ENCODE measurements around the gene AVL9. TPM values are rescaled to one million over a fixed set of nuclear protein-coding genes. Genes with fewer than 3 reads are reported as not detected.

The AVL9 gene
- total RNA-seq, 2 experiments from 2014 or later = 56.0 to 60.3 TPM

- CTCF ChIA-PET = no interaction called here
- POLR2A ChIA-PET = no interaction called here
These were observed 30.6 kb downstream of the AVL9 start for GRCh38 chr7:32525839-32526238.

GRCh38 chr7:32531402-32531801 is 36.1 kb downstream of the AVL9 start:
- POLR2A ChIA-PET = no interaction called here
- CTCF ChIA-PET = no interaction called here

GRCh38 chr7:32532086-32532485 is 36.8 kb downstream of the AVL9 start:
- POLR2A ChIA-PET = interaction anchor here (0.7 kb wide), 1 partner anchor 41 kb away, joined by 3 read pairs; no protein-coding TSS in a partner anchor

GRCh38 chr7:32532716-32533115 is 37.4 kb downstream of the AVL9 start:
- CTCF ChIA-PET = interaction anchor here (1.1 kb wide), 1 partner anchor 30 kb away, joined by 3 read pairs; no protein-coding TSS in a partner anchor
- POLR2A ChIA-PET = interaction anchor here (0.7 kb wide), 1 partner anchor 41 kb away, joined by 3 read pairs; no protein-coding TSS in a partner anchor

More at GRCh38 chr7:32532086-32532485, 36.8 kb downstream of the AVL9 start:
- CTCF ChIA-PET = interaction anchor here (1.1 kb wide), 1 partner anchor 29 kb away, joined by 3 read pairs; no protein-coding TSS in a partner anchor

- POLR2A ChIA-PET = no interaction called here
- CTCF ChIA-PET = interaction anchor here (1.1 kb wide), 1 partner anchor 30 kb away, joined by 3 read pairs; no protein-coding TSS in a partner anchor
These were observed 38.2 kb downstream of the AVL9 start for GRCh38 chr7:32533276-32534029.

GRCh38 chr7:32535162-32535702 is 39.9 kb downstream of the AVL9 start:
- ChIA-PET POLR2A (no interaction called here), CTCF (no interaction called here)

- ChIA-PET POLR2A (no interaction called here), CTCF (no interaction called here)
These were observed 40.7 kb downstream of the AVL9 start for GRCh38 chr7:32536016-32536415.

- POLR2A ChIA-PET = no interaction called here
- CTCF ChIA-PET = no interaction called here
These were observed 41.3 kb downstream of the AVL9 start for GRCh38 chr7:32536585-32536984.

- ChIA-PET POLR2A (no interaction called here), CTCF (interaction anchor here (0.7 kb wide), 1 partner anchor 263 kb away, joined by 3 read pairs; no protein-coding TSS in a partner anchor)
These were observed 42.5 kb downstream of the AVL9 start for GRCh38 chr7:32537760-32538159.

- CTCF ChIA-PET = no interaction called here
- POLR2A ChIA-PET = interaction anchor here (0.5 kb wide), 1 partner anchor 11 kb away, joined by 3 read pairs; no protein-coding TSS in a partner anchor
These were observed 44.1 kb downstream of the AVL9 start for GRCh38 chr7:32539366-32539765.

- POLR2A ChIA-PET = interaction anchor here (0.5 kb wide), 1 partner anchor 10 kb away, joined by 3 read pairs; no protein-coding TSS in a partner anchor
- CTCF ChIA-PET = no interaction called here
These were observed 44.7 kb downstream of the AVL9 start for GRCh38 chr7:32539919-32540531.

GRCh38 chr7:32542595-32542994 is 47.3 kb downstream of the AVL9 start:
- CTCF ChIA-PET = no interaction called here
- POLR2A ChIA-PET = no interaction called here

GRCh38 chr7:32559480-32559879 is 64.2 kb downstream of the AVL9 start:
- CTCF ChIA-PET = no interaction called here
- POLR2A ChIA-PET = no interaction called here

GRCh38 chr7:32560075-32560474 is 64.8 kb downstream of the AVL9 start:
- ChIA-PET CTCF (no interaction called here), POLR2A (no interaction called here)

GRCh38 chr7:32561613-32562012 is 66.3 kb downstream of the AVL9 start:
- POLR2A ChIA-PET = no interaction called here
- CTCF ChIA-PET = no interaction called here

GRCh38 chr7:32564542-32564941 is 69.3 kb downstream of the AVL9 start:
- CTCF ChIA-PET = no interaction called here
- POLR2A ChIA-PET = interaction anchor here (0.8 kb wide), 1 partner anchor 69 kb away, joined by 3 read pairs; the partner anchor contains the start of gene AVL9

GRCh38 chr7:32569388-32570289 is 74.3 kb downstream of the AVL9 start:
- CTCF ChIA-PET = no interaction called here

GRCh38 chr7:32573110-32573687 is 77.9 kb downstream of the AVL9 start:
- POLR2A ChIA-PET = no interaction called here
- CTCF ChIA-PET = no interaction called here

More at GRCh38 chr7:32569388-32570289, 74.3 kb downstream of the AVL9 start:
- POLR2A ChIA-PET = no interaction called here

GRCh38 chr7:32574626-32575025 is 79.3 kb downstream of the AVL9 start:
- POLR2A ChIA-PET = no interaction called here
- CTCF ChIA-PET = no interaction called here

Measured in activated CD8-positive, alpha-beta memory T cell treated with anti-CD3 and anti-CD28 coated beads for 36 hours (primary cell).